Stimulated activated CD4-positive, alpha-beta T cell treated with anti-CD3 and anti-CD28 coated beads, Interleukin-4, amount 100 ng/mL, for 1 hour (primary cell): ENCODE data around the gene XKR7.

Experiments
- DNase-seq: peaks from one replicate; pipeline ENCODE4 v3.0.0-alpha.2; 2020

Gene XKR7

DNA sequence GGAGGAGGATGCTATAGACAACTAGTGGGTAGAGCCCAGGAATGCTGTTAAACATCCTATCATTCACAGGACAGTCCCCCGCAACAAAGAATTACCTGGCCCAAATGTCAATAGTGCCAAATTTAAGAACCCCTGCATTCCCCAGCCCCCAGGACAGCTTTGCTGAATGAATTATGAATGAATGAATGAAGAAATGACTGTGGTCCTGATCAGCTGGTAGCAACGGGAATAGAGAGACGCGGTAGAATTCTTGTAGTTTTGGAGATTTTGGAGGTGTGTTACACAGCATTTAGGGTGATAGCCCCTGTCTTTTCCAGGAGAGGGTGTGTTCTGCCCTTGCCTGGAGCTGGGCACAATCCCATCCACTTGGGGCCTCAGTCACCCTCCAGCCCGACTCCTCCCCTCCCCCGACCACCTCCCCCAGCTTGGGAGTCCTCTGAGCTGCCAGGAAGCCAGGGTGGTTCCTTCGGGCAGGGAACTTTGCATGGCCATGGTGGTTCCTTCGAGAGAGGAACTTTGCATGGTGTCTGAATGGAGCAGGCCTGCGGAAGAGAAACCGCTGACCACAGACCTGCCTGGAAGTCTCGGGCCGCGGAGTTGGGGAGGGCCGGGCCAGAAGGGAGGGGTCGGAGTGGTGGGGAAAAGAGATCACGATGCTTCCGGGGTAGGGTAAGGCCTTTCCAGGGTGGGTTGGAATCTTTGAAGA, 83.1 kb downstream of the XKR7 start:
- no peak for DNase-seq

DNA sequence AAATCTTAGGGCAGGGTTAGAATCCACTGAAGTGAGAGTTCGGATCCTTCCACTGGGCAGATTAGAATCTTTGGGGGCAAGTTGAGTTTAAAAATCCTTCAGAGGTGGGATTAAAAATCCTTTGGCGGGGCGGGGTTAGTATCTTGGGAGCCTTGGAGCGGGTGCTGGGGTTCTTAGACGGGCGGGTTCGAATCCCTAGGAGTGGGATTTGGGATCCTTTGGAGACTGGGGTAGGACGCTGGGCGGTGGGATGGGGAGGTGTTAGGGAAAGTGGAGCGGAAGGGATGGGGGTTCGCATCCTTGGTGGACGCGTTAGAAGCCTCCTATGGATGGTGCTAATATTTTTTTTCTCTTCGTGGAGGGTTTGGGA, 83.8 kb downstream of the XKR7 start:
- no peak for DNase-seq

GRCh38 chr20:32052090-32052777, 84.3 kb downstream of the XKR7 start, which contains the start of gene HCK:
TSS of gene HCK (plus strand) at chr20:32052242.
- peak; percentile 3 for DNase-seq

GRCh38 chr20:32052778-32053362, 84.9 kb downstream of the XKR7 start:
- DNase-seq = no peak
